BE2C (cell line): ENCODE measurements around the gene TNFRSF21.

Experiments used
- DNase-seq: peaks from one replicate; pipeline ENCODE4 v3.0.0-alpha.2; 2020
- H3K27me3 ChIP-seq: fragments of 250-450 bp; sonication (Bioruptor Pico); 2 replicates; pipeline ENCODE4 v1.5.1; 2020; ENCODE audit warnings: mild to moderate bottlenecking
- H3K36me3 ChIP-seq: fragments of 250-450 bp; sonication (Bioruptor Pico); 2 replicates; pipeline ENCODE4 v1.5.1; 2020; ENCODE audit warnings: mild to moderate bottlenecking
- H3K4me1 ChIP-seq: fragments of 250-450 bp; sonication (Bioruptor Pico); 2 replicates; pipeline ENCODE4 v1.5.1; 2020
- H3K4me3 ChIP-seq: 2 replicates; pipeline ENCODE4 v1.5.1; 2011; ENCODE audit warnings: low read depth, low read length
- H3K9me3 ChIP-seq: fragments of 250-450 bp; sonication (Bioruptor Pico); 2 replicates; pipeline ENCODE4 v1.5.1; 2020
- CTCF ChIP-seq: IDR thresholded peaks from 2 replicates; pipeline ENCODE4 v1.5.1; 2012; ENCODE audit warnings: mild to moderate bottlenecking, low read depth, low read length

The TNFRSF21 gene

DNA sequence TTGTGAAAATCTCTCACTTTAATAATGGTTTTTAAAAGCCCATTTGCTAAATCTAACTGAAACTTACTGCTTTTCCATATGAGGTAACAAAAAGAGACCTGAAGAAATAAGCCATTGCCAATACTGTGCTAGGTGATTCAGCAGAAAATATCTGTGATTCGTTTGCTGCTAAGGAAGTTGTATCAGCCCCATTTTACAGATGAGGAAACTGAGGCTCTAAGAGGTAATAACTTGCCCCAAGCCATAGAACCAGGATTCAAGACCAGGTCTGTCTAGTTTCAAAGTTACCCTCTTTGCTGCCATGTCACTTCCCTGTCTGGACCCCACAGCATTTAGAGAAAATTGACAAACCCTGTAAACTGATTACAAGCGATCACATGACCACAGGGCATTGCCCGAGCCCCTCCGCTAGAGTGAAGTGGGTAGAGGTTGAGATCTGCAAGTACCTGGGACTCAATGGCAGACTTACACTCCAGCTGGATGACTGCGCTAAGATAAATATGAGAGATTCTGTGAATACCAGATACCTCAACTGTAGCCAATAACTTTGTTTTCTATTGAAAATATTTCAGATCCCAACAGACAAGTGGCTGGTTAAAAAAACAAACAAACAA is 69.3 kb downstream of the TNFRSF21 start:
- TF ChIP-seq CTCF, result no peak
- DNase-seq, result peak; percentile 49
- Histone ChIP-seq H3K4me3 (no peak overlapping the region), H3K27me3 (no peaks in the 10 kb centered on the region), H3K9me3 (no peaks in the 10 kb centered on the region), H3K4me1 (peaks cover 71% of the 10 kb centered on the region), H3K36me3 (no peaks in the 10 kb centered on the region)

DNA sequence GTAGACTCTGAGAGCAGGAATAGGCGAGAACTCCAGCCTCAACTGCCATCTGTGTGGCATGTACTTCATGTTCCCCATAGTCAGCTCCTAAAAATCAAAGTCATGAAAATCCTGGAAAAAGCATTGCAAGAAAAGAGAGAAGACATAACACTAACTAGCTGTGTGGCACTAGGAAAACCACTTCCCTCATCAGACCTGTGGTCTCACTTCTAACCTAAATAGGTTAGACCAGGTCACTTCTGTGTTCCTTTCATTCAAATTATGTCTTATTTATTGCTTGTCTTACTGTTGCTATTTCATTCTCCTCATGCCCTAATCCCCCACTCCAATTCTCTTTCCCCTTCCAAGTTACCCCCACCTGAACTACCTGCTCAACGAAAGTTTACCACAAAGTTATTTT is 70.2 kb downstream of the TNFRSF21 start:
- Histone ChIP-seq H3K4me1 (peaks cover 68% of the 10 kb centered on the region), H3K36me3 (no peaks in the 10 kb centered on the region; the same call in 1 of the 2 replicates), H3K27me3 (no peaks in the 10 kb centered on the region), H3K9me3 (no peaks in the 10 kb centered on the region), H3K4me3 (no peak overlapping the region)
- no peak for TF ChIP-seq CTCF
- DNase-seq, result no peak

GRCh38 chr6:47238456-47238995 is 71.2 kb downstream of the TNFRSF21 start:
- Histone ChIP-seq H3K36me3 (peaks cover 8% of the 10 kb centered on the region), H3K27me3 (no peaks in the 10 kb centered on the region), H3K9me3 (no peaks in the 10 kb centered on the region), H3K4me3 (no peak overlapping the region), H3K4me1 (peaks cover 67% of the 10 kb centered on the region)
- DNase-seq, result peak; percentile 28
- no peak for TF ChIP-seq CTCF

- Histone ChIP-seq H3K9me3 (no peaks in the 10 kb centered on the region), H3K4me3 (no peak overlapping the region), H3K27me3 (no peaks in the 10 kb centered on the region), H3K36me3 (peaks cover 15% of the 10 kb centered on the region), H3K4me1 (peaks cover 58% of the 10 kb centered on the region)
- no peak for DNase-seq
- no peak for TF ChIP-seq CTCF
These were observed 72.5 kb downstream of the TNFRSF21 start for GRCh38 chr6:47237196-47237595.

DNA sequence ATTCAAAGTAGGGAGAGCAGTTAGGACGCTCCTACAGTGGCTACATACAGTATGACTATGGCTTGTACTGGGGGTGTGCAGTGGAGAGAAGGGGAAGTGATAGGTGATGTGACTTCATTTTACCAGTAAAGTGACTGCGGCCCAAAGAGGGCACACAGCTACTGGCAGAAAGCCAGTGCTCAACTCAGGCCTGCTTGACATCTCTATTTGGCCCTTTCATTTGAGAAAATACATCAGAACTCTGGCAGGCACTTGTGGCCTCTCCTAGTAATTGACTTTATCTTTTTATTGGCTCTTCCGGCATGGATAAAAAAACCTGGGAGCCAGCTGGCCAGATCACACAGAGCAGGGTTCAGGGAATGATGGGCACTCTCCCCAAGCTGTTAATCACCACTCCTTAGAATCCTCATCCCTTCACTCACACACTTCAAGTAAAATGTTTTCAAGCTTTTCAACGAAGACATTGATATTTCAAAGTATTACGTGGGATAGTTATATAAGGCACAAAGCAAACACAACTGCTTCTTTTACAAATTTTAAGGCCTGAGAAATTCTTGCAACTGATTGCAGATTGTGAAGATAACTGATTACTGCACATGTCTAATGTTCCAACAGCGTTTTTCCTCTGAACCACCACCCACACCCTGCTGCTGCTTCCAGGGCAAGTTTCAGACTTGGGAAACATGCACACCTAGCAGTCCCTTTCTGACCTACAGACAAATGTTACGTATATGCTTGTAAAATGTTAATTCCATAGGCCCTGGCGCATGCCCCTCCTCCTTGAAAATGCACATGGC is 73.5 kb downstream of the TNFRSF21 start:
- Histone ChIP-seq H3K9me3 (no peaks in the 10 kb centered on the region), H3K36me3 (peaks cover 22% of the 10 kb centered on the region), H3K4me1 (peaks cover 48% of the 10 kb centered on the region), H3K27me3 (no peaks in the 10 kb centered on the region), H3K4me3 (peak overlapping the region; percentile 12; the same call in 1 of the 2 replicates)
- TF ChIP-seq CTCF, result no peak
- peak; percentile 84 for DNase-seq

GRCh38 chr6:47235421-47235820 is 74.3 kb downstream of the TNFRSF21 start:
- TF ChIP-seq CTCF, result no peak
- Histone ChIP-seq H3K36me3 (peaks cover 22% of the 10 kb centered on the region), H3K27me3 (no peaks in the 10 kb centered on the region), H3K4me3 (no peak overlapping the region), H3K4me1 (peaks cover 45% of the 10 kb centered on the region), H3K9me3 (no peaks in the 10 kb centered on the region)
- no peak for DNase-seq
